GM19025 (cell line): ENCODE data around the gene LMCD1.

Experiments used
- ATAC-seq: cut with Tn5 transposase; IDR thresholded peaks from one replicate; pipeline ENCODE4 v1.9.1; 2021; ENCODE audit warnings: mild to moderate bottlenecking, low read depth, moderate library complexity; ENCODE audit not compliant: unreplicated experiment

Gene LMCD1

DNA sequence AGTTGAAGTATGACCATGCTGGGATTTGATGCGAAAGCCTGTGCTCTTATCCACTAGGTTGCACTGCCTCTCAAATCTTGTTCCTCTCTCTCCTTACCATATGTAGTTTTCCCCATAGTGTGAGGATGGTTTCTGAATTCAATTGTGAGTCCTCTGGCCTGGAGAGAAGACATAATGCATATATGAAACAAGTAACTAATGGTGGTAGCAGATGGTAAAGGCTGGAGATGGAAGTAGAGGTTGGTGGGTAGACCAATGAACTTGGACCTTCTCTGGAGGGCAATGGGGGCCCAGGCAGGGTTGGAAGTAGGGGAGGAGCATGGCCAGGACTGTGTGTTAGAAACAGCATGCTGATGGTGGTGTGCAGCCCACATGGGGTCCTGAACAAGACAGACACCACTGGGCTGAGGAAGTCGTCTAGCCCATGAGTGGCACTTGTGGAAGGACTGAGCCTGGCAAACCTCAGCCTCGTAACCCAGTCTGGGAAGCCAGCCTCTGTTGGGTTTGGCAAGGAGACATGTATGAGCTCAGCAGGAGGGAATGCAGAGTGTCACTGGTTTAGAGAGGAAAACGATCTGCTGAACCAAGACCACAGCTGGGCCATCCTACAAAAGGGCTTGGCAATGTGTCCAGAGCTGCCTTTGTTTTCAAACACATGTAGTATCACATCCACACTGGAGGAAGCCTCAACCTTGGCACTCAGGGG, 18.5 kb upstream of the LMCD1 start:
- no peak for ATAC-seq

DNA sequence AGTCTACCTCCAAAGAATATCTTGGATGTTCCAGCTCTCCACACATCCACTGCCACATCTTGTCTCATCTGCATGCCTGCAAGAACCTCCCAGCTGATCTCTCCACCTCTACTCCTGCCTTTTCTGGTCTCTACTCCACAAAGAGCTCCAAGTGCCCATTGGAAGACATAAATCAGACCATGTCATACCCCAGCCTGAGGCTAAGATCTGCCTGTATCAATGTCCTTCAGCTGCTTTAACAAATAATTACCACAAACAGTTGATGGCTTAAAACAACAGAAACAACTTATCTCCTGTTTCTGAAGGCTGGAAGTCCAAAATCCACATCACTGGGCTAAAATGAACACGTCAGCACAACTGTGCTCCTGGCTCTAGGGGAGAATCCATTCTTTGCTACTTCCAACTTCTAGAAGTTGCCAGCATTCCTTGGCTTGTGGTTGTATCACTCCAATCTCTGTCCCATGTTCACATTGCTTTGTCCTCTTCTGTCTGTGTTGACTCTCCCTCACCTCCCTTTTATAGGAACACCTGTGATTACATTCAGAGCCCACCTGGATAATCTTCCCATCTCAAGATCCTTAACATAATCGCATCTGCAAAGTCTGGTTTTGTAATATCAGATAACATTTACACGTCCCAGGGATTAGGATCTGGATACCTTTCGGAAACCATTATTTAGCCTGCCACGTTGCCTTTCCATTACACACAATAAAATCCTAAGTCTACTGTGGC, 17.0 kb upstream of the LMCD1 start:
- ATAC-seq, result no peak

DNA sequence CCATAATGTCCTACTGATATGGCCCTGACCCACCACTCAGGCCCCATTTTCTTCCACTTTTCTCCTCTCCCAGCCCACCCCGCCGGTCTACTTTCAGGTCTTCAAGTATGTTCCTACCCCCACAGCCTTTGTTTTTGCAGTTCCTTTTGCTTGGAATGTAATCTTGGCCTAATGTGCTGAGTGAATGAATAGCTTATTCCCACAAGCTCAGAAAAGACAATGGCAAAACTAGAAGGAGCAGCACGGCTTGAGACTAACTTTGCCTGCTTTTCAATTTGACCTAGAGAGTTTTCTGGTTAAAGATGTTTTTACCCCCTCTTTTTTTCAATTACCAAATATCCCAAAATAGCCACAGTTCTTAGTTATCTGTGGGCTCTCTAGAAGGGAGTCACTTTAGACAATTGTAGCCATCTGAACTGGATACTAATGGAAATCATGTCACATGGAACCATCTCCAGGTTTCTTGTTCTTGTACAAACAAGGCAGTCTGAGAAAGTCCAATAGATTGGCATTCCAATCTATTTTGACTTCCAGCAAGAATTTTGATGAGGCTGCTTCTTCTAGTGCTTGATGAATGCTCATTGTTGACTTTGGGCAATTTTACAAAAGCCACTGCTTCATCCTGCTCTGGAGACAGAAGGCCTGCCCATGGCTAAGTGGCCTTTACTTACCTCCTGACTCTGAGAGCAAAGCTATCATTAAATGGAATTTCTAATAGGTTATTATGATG, 16.3 kb upstream of the LMCD1 start:
- no peak for ATAC-seq

DNA sequence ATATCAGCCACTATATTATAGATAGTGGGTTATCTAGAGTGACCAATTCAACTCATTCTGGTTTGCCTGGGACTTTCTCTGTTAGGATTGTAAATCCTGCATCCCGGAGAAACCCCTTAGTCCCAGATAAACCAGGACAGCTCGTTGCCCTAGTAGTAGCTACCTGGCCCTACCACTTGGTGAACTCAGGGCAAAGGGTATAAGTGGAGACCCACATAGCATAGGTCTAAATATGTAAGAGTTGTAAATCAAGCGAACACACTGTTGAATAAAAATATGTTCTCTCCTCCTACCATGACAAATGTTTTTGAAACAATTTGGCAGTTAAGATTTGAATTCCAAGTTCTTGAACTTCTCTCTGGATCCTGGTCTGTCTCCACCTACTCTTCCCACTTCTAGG, 15.7 kb upstream of the LMCD1 start:
- no peak for ATAC-seq

DNA sequence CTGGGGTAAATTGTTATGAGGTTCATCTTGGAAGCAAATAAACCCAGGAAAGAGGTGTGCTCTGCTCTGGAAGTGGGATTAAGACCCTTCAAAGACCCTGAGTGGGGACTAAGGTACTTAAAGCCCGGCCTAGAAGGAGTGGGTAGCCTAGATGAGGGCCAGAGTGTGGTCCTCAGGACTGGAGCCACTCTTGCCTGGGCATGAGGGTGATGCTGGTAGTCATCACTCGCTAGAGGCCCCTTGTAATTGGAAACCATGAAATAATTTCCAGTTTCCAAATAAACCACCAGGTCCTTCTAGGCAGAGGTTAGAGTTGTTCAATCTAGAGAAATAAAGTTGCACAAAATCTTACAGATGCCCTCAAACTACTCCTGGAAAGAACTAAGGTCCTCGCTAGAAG, 15.2 kb upstream of the LMCD1 start:
- ATAC-seq, result no peak

DNA sequence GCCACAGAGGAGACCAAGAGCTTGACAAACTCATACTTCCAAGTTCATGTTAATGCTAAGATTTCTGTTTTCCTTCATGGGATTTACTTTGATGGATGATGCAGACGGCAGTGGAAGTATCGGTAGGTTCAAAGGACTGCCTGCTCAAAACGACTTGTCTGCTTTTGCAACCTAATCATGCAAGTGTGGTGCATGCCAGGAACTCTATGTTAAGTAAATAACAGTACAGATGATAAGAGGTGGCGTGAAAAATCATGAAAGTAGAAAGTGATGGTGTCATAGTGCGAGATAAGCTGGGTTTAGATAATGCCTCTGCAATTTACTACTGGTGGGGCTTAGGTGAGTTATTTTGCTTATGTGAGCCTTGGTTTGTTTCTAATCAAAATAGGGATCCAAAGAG, 14.7 kb upstream of the LMCD1 start:
- ATAC-seq, result no peak

DNA sequence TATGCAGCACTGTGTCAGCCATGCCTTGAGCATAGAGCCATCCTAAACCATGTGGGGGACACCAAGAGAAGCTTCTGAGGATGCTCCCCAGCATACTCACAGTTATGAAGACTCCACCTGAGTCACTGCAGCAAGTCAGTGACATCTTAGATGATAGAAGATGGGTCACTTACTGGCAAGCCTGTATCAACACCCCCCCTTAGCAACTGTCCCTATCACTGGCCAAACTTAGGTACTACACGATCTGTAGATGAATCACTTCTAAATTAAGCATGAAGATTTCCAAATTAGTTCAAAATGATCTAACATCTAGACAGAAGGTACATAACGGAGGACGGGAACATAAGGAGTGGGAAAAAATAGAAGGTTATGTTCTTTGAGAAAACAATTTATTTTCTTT, 13.2 kb upstream of the LMCD1 start:
- ATAC-seq, result no peak

DNA sequence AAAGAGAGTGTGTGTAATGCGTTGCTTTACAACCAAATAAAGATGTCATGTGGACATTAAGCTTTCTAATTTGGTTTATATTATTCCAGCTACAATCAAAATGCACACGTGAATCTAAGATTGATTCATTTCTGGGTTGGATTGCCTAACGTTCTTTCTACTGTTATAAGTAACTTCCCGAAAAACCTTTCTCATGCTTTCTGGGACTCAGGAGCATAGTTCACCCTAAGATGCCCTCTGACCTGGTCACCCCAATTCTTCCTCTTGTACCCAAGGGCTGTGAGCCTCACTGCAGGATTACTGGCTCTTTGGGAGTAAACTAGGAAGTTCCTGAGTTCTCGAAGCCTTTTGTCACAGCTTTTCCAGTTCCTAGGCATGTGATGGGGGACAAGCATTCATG, 12.7 kb upstream of the LMCD1 start:
- no peak for ATAC-seq

DNA sequence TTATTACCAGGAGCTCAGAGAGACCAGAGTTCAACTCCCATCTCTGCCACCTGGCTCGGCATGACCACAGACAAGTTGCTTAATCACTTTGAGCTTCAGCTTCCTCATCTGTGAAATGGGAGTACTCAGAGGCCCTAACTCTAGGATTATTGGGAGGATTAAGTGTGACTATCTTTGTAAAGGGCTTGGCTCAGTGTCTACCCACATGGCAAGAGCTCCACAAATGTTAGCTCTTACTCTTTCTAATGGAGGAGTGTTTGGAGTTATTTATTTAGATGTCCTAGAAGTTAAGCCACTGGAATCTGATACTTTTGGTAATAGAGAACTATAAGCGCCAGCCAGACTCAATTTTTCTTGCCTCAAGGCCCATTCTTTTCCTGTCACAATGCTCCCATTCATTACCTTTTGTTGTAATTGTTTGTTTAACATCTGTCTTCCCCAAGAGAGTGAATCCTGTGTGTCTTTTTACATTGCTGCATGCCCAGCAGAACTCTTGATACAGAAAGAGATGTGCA, 12.3 kb upstream of the LMCD1 start:
- no peak for ATAC-seq

DNA sequence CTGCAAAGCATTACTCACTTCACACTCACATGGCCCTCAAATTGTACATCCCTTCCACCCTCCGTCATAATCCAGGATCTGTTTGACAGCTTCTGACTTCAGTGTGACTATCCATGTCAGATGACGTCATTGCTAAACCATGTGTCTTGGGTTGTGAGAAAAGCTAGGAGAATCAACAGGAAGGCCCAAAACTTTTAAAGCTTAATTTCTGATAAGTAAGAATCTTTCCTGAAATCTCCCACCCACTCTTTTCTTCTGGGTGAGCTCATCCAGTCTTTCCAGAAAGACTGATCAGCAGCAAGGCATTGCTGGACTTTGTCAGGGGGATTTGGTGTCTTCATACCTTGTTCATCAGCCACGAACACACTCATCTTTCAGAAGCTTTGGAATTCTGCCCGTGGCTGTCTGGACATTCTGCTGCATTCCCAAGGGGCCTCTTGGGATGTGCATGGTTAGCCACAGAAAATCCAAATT, 11.5 kb upstream of the LMCD1 start:
- ATAC-seq, result no peak

DNA sequence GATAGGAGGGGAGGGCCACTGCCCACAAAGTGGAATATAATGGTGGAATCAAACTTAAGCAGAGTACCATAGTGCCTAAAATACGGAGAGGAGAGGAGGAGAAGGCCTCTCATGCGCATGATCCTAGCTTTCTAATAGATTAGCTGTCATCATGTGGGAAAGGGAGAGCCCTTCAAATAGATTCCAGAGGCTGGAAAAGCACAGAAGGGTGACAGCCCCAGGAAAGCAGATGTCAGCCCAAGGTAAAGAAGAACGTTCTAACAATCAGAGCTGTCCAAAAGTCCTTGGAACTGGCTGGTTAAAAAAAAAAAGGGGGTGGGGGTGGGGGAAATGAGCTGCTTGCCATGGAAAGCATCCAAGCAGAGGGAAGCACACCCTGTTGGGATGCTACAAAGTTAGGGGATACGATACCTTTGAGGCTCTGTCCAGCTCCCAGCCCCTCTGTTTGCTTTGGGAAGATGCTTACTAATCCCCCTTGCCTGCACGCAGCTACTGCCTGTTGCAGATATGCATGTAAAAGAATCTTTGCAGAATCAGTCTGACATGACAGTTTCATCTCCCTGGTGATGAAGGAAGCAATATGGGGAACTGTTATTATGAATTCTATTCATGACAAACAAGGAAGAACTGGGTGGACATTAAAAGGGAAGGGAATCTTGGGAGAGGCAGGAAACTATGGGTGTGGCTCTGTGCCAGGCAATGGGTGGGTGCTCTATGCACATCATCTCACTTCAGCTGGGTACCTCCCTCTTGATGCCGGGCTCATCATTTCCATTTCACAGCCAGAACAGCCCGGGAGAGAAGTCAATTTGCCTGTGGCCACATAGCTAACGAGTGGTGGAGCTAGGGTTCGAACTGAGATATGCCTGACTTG, 10.1 kb upstream of the LMCD1 start:
- ATAC-seq, result no peak

DNA sequence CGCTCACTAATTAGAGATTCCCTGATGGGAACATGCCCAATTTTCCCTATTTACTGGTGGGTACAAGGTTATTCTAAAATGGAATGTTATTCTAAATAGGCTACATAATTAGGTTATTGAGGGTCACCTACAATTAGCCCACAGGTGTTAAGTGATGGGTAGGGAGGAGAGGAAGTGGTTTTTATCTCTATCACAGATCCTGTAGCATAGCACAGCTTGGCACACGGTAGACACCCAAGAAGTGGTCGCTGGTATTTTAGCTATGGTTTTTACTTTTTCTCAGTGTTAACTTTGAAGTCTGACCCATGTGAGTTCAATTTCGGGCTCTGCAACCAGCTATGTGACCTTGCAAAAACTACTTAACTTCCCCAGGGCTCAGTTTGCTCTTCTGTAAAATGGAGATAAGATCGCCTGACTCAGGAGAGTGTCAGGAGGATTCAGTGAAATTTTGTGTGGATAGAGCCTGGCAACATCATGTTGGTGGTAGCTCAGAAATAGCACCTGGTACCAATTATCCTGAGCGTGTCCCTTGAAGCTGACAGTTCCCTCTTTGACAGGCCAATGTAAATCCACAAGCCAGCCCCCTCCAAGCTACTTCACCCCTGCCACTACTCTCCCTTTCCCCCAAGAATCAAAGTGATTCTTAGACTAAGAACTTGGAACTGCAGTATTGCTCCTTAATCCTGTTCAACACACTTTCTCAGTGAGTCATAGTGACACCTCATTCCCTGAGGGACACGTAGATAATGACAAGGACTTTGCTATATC, 8.7 kb upstream of the LMCD1 start:
- no peak for ATAC-seq

DNA sequence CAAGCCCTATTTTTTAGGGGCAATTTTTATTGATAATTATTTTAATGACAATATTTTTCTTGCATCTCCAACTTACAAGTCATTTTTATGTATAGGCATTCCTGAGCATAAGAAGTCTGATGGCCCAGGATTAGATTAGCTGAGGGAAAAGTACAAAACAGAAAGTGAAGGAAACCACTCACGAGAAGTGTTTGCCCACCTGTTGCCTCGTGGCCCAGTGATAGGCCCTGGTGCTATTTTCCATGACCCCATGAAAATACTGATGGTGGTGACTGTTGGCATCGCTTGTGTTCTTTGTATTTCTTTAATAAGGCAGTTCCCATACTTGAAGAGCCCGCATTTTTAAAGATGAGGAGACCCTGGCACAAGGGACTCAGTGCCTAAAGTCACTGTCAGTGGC, 7.9 kb upstream of the LMCD1 start:
- ATAC-seq, result no peak

DNA sequence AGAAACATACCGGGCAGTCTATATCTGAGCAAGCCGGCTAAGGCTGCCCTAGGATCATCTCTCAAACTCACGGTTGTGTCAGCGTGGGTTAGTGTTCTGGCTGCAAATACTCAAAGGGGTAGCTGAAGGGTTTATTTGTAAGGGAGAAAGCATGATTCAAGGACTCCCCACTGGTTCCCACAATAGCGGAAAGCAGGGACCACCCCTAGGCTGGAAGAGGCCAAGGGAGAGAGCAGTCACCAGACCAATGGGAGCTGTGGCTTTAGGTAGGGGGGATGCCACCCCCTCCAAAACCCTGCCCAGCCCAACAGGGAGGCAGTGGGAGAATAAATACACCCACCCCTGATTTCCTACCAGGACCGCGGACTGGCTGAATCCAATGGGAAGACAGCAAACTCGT, 7.3 kb upstream of the LMCD1 start:
- ATAC-seq, result no peak

DNA sequence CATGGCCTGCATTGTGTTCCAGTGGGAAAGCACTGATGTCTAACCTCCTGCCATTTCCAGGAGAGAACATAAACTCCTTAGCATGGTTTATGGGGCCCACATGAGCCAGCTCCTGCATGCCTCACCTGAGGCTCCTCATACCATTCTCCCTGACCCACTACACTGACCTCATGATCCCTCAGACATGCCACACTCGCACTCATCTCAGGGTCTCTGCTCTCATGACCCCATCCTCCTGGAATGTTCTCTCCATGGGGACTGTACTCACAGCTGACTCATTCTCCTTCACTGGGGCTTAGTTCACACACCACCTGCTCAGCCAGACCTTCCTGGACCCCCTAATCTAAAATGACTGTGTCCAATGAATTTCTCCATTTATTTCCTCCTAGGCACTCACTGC, 4.0 kb upstream of the LMCD1 start:
- ATAC-seq, result no peak

DNA sequence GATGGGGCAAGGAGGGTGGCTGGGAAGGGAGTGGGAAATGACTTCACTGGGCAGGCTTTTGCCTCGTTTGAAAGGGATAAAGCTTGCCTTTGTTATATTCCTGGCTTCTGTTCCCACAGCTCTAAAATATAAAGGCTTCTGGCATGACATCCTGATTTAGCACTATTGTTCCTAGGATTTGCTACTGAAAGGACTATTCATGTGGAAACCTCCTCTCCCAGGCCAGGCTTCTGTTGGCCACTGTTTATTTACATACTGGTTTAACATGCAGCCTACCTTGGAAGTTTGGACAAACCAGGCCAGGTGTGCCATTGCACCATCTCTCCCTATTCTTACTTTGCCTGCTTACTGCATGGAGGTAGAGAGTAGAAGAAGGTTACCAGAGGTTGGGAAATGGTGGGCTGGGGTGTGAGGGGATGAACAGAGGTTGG, 2.4 kb upstream of the LMCD1 start:
- no peak for ATAC-seq

DNA sequence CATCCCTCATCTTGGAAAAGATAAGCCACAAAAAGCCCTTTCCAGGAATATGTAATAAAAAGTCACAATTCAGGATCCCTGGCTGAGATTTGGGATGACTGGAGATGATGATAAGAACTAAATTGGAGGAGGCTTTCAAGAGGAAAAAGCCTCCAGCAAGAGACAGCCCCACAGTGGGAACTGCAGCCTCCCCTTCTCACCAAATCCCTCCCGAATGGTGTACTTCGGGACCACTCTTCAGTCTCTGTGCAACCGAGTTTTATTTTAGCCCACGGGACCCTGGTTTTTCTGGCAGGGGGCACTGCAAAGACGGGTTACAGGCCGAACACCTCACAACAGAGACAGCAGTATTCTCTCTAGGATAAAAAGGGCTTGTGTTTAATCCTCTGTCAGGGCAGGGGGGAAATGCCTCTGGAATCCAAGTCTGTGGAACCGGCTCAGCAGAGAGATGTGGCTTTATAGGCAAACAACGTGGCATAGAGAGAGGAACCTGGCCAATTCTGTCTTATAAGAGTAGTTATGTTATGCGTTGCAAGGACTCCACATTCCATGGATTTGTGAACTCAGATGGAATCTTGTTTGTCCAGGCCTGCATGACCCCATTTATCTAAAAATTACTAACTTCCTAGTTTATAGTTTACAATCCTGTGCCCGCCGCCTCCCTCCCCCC, 1.2 kb upstream of the LMCD1 start:
- no peak for ATAC-seq

DNA sequence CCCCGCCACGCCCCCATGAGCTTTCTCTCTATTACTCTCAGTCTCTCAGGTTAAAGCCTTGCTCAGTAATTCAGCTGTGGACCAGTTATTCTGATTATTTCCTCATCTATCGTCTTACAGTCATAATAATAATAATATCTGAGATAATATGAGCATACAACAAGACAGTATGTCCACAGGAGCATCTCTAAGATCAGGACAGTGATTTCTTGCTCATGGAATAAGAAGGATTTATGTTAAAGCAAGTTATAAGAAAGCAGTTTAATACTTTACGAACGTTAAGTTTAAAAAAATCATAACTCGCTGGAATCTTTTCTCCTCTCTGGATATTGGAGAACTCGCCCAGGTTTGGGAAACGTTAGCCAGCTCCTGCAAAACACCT, 643 bp upstream of the LMCD1 start:
- no peak for ATAC-seq

DNA sequence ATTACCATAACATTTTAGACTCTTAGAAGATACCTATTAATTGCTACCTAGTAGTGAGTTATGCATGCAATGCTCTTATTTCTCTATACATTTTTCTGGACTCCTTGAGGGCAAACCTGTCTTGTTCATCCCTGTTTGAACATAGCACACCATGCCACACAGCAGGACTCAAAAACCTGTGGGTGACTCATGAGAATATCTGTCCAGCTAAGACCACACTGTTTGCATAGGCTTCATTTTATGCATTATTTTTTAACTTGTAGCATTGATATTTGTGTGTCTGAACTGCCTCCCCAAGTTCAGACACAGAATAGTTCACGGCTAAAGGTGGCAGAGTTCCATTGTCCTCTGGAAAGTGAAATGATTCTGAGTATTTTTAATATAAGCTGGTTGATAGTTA, 1.8 kb downstream of the LMCD1 start:
- ATAC-seq, result peak; percentile 13
